GM12891 (cell line): ENCODE data around the gene COL6A3.

Experiments
- POLR2A ChIP-seq: IDR thresholded peaks from 2 replicates; pipeline ENCODE4 v1.6.1; 2011; ENCODE audit warnings: low read depth, low read length, control low read depth
- POLR2AphosphoS5 ChIP-seq: IDR thresholded peaks from 2 replicates; pipeline ENCODE4 v1.6.1; 2011; ENCODE audit warnings: low read depth, low read length, control low read depth
- TAF1 ChIP-seq: IDR thresholded peaks from 2 replicates; pipeline ENCODE4 v1.6.1; 2011; ENCODE audit warnings: low read depth, low read length, control low read depth

DNA sequence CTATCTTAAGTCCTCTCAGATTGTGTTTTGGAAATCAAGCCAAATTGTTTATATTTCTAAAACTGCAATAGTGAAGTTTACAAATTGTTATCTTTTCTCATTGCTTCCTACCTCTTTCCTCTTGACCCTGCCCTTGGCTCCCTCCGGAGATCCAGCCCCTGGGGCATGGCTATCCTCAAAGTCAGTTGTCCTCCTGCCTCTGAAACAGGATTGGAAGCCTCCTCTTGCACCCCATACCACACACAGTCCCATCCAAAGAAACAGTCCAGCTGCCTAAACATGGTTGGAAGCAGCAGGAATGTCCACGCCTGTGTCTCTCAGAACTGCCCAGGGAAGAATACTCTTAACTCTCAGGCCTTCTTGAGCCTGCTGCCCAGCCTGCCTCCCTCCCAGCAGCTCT, 30.1 kb upstream of the COL6A3 start:
- TF ChIP-seq POLR2AphosphoS5 (no peak), POLR2A (no peak), TAF1 (no peak)
